Stimulated activated CD4-positive, alpha-beta T cell treated with anti-CD3 and anti-CD28 coated beads, Interleukin-12 subunit alpha, Interleukin-12 subunit beta, amount 100 ng/mL, for 4 hours (primary cell): ENCODE measurements around the gene IQCF6.
"Not testable (repeated sequence)": the region's sequence is repeated elsewhere in the genome, so short reads cannot be mapped to it uniquely, and the experiment has no call there.

Source experiments
- DNase-seq: peaks from one replicate; pipeline ENCODE4 v3.0.0-alpha.2; 2020

IQCF6 gene

DNA sequence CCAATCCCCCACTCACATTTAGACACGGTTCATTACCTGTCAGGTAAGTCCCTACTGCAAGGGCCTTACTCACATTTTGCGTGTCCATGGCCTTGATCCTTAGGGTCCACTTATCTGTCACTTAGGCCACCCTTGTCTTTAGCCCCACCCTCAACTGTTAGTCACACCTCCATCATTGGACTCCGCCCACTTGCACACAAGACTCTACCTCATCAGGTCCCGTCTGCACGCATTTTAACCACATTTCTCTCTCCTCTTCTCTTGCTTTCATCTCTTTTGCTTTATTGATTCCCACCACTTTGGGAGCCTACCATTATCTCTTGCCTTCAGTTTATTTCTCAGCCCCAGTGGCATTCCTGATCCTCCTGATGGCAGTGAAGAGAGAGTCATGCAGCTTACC, at the start of gene IQCF6:
TSS of gene IQCF6 (minus strand) at position 101 of the 400 bp plus-strand sequence. CDS start at position 88, 13 bp downstream.
- DNase-seq: no peak

GRCh38 chr3:51828297-51828696, 49.3 kb upstream of the IQCF6 start:
- no peak for DNase-seq

DNA sequence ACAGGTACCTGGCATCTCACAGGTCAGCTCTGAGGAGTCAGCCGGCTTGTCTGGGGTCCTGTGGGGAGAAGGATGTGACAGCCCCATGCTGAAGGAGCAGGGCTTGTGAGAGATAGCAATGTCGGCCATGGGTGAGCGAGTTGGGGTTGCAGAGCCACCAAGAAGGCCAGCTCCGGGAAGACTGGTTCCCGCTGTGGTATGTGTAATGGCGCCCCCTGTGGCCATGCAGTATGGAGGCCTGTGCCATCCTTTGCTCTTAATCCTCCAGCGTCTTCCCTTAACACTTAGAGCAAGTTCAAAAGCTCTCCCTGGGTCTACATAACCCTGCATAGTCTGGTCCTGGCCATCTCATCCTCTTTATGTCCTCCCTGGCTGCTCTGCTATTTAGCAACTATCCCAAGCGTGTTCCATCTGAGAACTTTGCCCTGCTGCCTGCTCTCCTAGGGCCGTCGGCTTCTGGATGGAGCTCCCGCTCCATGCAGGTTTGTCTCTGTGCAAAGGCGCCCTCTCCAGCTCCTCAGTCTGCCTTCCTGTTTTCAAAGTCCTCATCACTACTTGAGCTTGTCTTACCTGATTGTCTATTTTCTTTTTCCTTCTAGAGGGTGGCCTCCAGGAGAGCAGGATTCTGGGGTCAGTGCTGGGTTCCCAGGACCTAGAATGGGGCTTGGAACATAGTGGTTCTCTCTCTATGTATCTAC, 40.8 kb upstream of the IQCF6 start:
- no peak for DNase-seq

GRCh38 chr3:51819151-51819550, 40.1 kb upstream of the IQCF6 start:
- no peak for DNase-seq

GRCh38 chr3:51817375-51817774, 38.3 kb upstream of the IQCF6 start:
- DNase-seq: no peak

- no peak for DNase-seq
Observed at GRCh38 chr3:51816723-51817122, 37.7 kb upstream of the IQCF6 start.

DNA sequence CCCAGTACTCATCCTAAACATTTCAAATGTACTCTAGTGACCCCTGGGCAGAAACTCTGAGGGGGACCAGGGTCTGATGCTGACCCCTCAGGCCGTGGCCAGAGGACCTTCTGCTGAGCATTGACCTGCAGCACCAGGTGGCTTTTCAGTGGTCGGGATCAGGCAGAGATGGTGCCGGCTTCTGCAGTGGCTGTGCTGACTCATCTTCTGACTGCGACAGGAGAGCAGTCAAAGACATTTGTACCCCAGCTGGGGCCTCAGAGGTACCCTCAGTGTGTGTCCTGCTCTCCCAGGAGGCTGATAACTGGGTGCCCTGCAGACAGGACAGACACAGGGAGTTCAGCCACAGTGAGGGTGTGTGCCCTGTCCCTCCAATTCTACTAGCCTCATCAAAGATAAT, 36.6 kb upstream of the IQCF6 start:
- no peak for DNase-seq

DNA sequence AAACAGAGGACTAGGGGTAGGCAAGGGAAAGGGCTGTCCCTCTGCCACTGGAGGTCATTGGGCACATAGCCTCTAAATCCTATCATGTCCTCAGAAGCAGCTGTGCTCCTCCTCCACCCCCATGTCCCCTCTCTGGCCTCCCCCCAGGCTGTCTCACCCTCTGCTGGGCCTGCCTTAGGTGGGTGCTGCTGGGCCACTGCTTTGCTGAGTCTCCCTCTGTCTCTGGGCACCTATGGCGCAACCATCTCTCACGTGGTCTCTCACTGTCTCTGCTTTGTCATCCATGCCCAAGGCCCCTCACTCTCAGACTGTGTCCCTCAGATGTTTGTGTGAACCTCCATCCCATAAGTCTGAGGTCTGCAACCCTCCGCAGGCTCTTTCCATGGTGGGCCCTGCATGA, 35.0 kb upstream of the IQCF6 start:
- no peak for DNase-seq

GRCh38 chr3:51813539-51813938, 34.5 kb upstream of the IQCF6 start:
- no peak for DNase-seq

DNA sequence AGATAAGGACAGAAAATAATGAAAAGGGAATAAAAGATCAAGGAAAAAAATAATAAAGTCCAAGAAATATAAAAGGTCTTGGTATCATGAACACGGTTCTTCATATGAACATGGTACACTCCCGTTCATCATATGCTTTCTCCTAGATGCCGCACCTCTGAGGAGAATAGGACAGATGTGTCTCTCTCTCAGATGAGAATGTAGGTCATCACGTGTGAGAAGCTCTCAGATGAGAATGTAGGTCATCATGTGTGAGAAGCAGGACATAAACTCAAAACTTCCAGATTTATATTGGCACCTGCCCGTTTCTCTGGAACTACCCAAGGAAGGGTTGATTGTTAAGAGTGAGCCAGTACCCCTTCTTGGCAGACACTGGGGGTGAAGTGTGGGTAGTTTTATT, 29.9 kb upstream of the IQCF6 start:
- no peak for DNase-seq

- no peak for DNase-seq
Observed at GRCh38 chr3:51802106-51802703, 23.2 kb upstream of the IQCF6 start.

- DNase-seq: no peak
Observed at GRCh38 chr3:51800750-51801125, 21.7 kb upstream of the IQCF6 start.

DNA sequence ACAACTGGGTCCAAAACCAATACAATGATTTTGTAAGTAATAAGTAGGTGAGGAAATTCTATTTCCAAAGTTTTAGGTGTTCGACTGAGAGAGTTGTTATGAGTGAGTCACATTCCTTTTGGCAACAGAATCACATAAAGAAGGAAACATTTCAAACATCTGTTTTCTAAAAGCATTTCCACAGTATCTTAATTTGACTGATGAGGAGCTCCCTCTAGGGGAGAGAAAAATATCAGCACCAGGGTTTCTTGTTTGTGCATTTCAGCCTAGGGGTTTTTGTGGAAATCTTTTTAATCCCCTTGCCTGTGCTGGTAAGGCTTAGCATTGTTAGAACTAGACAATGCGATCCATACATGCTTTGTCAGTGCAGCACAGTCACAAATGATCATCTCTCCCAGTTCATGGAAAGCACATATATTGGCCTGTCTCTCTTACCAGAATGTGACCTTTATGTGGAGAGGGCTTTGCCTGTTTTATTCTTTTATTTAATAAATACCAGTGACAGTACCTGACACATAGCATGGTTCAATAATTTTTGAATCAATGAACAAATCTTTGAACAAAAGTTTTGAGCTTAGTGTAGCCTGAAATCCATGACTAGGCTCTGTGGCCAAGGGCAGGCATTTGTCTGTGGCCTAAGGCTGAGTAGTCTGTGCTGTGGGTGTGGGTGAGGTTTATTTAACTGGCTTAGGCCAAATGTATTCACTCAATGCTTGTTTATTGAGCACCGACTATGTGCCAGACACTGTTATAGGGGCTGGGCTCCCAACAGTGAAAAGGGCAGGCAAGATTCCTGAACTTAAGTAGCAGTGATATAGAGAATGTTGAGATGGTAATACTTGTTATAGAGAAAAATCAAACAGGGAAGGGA, 21.1 kb upstream of the IQCF6 start:
- no peak for DNase-seq

- no peak for DNase-seq
Observed at GRCh38 chr3:51798411-51798963, 19.4 kb upstream of the IQCF6 start.

GRCh38 chr3:51796854-51797253, 17.8 kb upstream of the IQCF6 start:
- no peak for DNase-seq

DNA sequence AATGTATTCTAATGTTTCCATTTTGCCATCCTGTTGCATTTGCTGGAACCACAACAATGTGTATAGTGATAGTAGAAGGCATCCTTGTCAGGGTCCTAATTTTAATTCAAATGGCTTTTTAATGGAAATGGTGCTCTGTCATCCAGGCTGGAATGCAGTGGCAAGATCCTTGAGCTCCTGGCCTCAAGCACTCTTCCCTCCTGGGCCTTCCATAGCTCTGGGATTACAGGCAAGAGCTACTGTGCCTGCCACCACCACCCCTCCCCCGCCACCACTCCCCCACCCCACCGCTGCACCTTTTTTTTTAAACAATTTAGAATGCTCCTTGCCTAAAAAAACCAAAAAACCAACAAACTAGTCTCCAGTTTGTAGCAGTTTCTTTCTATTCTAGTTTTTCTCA, 15.2 kb upstream of the IQCF6 start:
- DNase-seq: no peak

DNA sequence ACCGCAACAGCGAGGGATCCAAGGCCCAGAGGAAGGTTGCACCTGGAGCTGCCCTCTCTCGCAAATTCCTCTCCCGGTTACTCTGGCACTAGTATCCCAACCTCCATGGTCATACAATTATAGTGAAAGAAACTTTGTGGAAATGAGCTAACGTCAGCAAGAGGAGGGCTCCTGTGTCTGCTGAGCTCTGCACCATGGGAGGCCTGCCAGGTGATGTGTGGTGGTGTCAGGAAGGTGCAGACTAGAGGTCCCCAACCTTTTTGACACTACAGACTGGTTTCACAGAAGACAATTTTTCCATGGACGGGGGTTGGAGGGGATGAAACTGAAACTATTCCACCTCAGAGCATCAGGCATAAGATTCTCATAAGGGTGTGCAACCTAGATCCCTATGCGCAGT, 13.2 kb upstream of the IQCF6 start:
- no peak for DNase-seq

- DNase-seq: no peak
Observed at GRCh38 chr3:51789437-51789836, 10.4 kb upstream of the IQCF6 start.

DNA sequence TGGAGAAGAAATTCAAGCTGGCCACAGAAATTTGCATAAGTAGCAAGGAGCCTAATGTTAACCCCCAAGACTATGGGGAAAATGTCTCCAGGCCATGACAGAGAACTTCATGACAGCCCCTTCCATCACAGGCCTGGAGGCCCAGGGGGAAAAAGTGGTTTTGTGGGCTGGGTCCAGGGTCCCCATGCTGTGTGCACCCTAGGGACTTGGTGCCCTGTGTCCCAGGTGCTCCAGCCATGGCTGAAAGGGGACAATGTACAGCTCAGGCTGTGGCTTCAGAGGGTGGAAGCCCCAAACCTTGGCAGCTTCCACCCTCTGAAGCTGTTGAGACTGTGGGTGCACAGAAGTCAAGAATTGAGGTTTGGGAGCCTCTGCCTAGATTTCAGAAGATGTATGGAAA, 8.5 kb upstream of the IQCF6 start:
- not testable (repeated sequence) for DNase-seq

DNA sequence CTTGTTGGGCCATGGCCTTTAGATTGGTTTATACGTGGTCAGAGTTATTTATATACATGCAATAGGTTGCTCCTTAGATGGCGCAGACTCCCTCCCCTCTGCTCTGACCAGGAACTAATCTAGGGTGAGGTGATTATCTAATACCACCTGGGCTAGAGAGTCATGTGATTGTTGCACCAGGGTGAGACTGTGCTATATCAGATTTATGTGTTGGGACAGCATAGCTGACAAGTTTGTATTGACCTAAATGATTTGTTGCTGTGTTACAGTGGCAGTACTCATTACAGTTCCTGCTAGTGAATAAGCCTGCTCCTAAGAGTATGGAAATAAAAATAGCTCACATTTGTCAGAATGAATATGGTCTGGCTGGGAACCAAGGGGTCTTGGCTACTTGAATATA, 7.2 kb upstream of the IQCF6 start:
- DNase-seq: no peak

GRCh38 chr3:51778554-51778953, 483 bp downstream of the IQCF6 start:
- no peak for DNase-seq

DNA sequence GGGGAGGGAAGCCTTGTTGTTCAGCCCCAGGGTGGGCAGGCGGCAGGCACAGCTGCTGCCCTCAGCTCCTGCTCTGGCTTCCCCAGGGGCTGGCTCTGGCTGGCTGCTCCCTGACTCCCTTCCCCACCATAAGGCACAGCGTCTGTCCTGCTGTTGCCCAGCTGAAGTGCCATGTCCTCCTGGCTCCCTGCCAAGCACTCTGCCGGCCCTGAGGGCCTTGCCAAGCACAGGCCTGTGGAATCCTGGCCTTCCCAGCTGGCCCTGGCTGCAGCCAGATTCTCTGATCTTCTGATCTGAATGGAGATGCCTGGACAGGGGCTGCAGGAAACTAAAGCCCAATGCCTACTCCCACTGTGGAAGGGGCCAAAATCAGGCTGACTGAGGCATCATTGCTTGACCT, 1.1 kb downstream of the IQCF6 start:
- DNase-seq: no peak

- DNase-seq: no peak
Observed at GRCh38 chr3:51773529-51774056, 5.4 kb downstream of the IQCF6 start.
